Chondrocyte (in vitro differentiated cells): ENCODE results near the gene M1AP. TPM values are rescaled to one million over a fixed set of nuclear protein-coding genes. Genes with fewer than 3 reads are reported as not detected.

Experiments used
- DNase-seq: peaks from one replicate; pipeline ENCODE4 v3.0.0; 2021; ENCODE audit warnings: mixed read lengths, low spot score
- H3K27ac Mint-ChIP-seq: one replicate; pipeline ENCODE4 v1.8.0; 2021; ENCODE audit warnings: mild to moderate bottlenecking, moderate library complexity, mixed read lengths; ENCODE audit not compliant: unreplicated experiment
- H3K27me3 Mint-ChIP-seq: 2 replicates; pipeline ENCODE4 v1.8.0; 2021; ENCODE audit warnings: low read depth, mixed read lengths
- H3K36me3 Mint-ChIP-seq: 2 replicates; pipeline ENCODE4 v1.8.0; 2021; ENCODE audit warnings: low read depth, mixed read lengths
- H3K4me1 Mint-ChIP-seq: 2 replicates; pipeline ENCODE4 v1.8.0; 2021; ENCODE audit warnings: low read depth, mild to moderate bottlenecking, mixed read lengths
- H3K4me3 Mint-ChIP-seq: one replicate; pipeline ENCODE4 v1.8.0; 2021; ENCODE audit warnings: mild to moderate bottlenecking, moderate library complexity, mixed read lengths; ENCODE audit not compliant: unreplicated experiment
- H3K9me3 Mint-ChIP-seq: 2 replicates; pipeline ENCODE4 v1.8.0; 2021; ENCODE audit warnings: low read depth, mixed read lengths
- CTCF ChIP-seq: fragments of 200-600 bp; sonication (generic); IDR thresholded peaks from 2 replicates; pipeline ENCODE4 v1.5.0; 2021; ENCODE audit warnings: antibody characterized with exemption, mild to moderate bottlenecking, moderate library complexity
- total RNA-seq: library from RNA; stranded (reverse); gene quantifications from 3 replicates; pipeline ENCODE4 v1.2.1, GENCODE V29; 2021

M1AP gene
- total RNA-seq, 1 donor from 2014 or later: 0.35 TPM

- H3K27me3 Mint-ChIP-seq: peaks cover 49% of the 10 kb centered on the region
- no peaks in the 10 kb centered on the region for H3K9me3 Mint-ChIP-seq
- H3K36me3 Mint-ChIP-seq: no peaks in the 10 kb centered on the region
- no peak for DNase-seq
- no peak overlapping the region for H3K27ac Mint-ChIP-seq
- no peak for TF ChIP-seq CTCF
- no peaks in the 10 kb centered on the region for H3K4me1 Mint-ChIP-seq
- no peak overlapping the region for H3K4me3 Mint-ChIP-seq
Observed at GRCh38 chr2:74618410-74619083, 29.6 kb downstream of the M1AP start.

GRCh38 chr2:74617122-74617521, 31.0 kb downstream of the M1AP start:
- TF ChIP-seq CTCF: no peak
- Mint-ChIP-seq H3K27me3 (peaks cover 57% of the 10 kb centered on the region), H3K4me3 (no peak overlapping the region)

GRCh38 chr2:74606927-74607326, 41.2 kb downstream of the M1AP start:
- H3K36me3 Mint-ChIP-seq: peaks cover 2% of the 10 kb centered on the region
- no peak overlapping the region for H3K4me3 Mint-ChIP-seq
- H3K27me3 Mint-ChIP-seq: peaks cover 45% of the 10 kb centered on the region
- peaks cover 17% of the 10 kb centered on the region for H3K9me3 Mint-ChIP-seq
- TF ChIP-seq CTCF: no peak
- H3K4me1 Mint-ChIP-seq: no peaks in the 10 kb centered on the region
- H3K27ac Mint-ChIP-seq: no peak overlapping the region
- DNase-seq: no peak

More at GRCh38 chr2:74617122-74617521, 31.0 kb downstream of the M1AP start:
- Mint-ChIP-seq H3K9me3 (no peaks in the 10 kb centered on the region), H3K36me3 (no peaks in the 10 kb centered on the region), H3K27ac (no peak overlapping the region), H3K4me1 (no peaks in the 10 kb centered on the region)
- DNase-seq: no peak

- Mint-ChIP-seq H3K9me3 (peaks cover 4% of the 10 kb centered on the region), H3K4me3 (no peak overlapping the region), H3K36me3 (peaks cover 2% of the 10 kb centered on the region), H3K27me3 (peaks cover 39% of the 10 kb centered on the region), H3K27ac (no peak overlapping the region), H3K4me1 (no peaks in the 10 kb centered on the region)
- no peak for TF ChIP-seq CTCF
- no peak for DNase-seq
Observed at GRCh38 chr2:74603282-74604000, 44.7 kb downstream of the M1AP start.

- H3K27ac Mint-ChIP-seq: no peak overlapping the region
- no peak overlapping the region for H3K4me3 Mint-ChIP-seq
- peaks cover 2% of the 10 kb centered on the region for H3K36me3 Mint-ChIP-seq
- no peak for DNase-seq
- H3K27me3 Mint-ChIP-seq: peaks cover 36% of the 10 kb centered on the region
- H3K4me1 Mint-ChIP-seq: no peaks in the 10 kb centered on the region
- TF ChIP-seq CTCF: no peak
- H3K9me3 Mint-ChIP-seq: no peaks in the 10 kb centered on the region
Observed at GRCh38 chr2:74602586-74603281, 45.4 kb downstream of the M1AP start.
